Measurements from ENCODE around the gene PSMC4. TPM values are rescaled to one million over a fixed set of nuclear protein-coding genes. Genes with fewer than 3 reads are reported as not detected.

PSMC4 gene
- total and polyA plus RNA-seq, 7 donors, result 52.9 to 95.7 (median 74.6) TPM

- Histone ChIP-seq H3K4me3 (no peak overlapping the region), H3K27ac (no peak overlapping the region), H3K36me3 (no peaks in the 10 kb centered on the region), H3K27me3 (peaks cover 0 to 5% (median 0%) of the 10 kb centered on the region in 3 donors), H3K9me3 (peaks cover 0 to 4% (median 0%) of the 10 kb centered on the region in 4 donors), H3K4me1 (no peaks in the 10 kb centered on the region)
- DNase-seq, result no peak
- TF ChIP-seq, protein P1, sequence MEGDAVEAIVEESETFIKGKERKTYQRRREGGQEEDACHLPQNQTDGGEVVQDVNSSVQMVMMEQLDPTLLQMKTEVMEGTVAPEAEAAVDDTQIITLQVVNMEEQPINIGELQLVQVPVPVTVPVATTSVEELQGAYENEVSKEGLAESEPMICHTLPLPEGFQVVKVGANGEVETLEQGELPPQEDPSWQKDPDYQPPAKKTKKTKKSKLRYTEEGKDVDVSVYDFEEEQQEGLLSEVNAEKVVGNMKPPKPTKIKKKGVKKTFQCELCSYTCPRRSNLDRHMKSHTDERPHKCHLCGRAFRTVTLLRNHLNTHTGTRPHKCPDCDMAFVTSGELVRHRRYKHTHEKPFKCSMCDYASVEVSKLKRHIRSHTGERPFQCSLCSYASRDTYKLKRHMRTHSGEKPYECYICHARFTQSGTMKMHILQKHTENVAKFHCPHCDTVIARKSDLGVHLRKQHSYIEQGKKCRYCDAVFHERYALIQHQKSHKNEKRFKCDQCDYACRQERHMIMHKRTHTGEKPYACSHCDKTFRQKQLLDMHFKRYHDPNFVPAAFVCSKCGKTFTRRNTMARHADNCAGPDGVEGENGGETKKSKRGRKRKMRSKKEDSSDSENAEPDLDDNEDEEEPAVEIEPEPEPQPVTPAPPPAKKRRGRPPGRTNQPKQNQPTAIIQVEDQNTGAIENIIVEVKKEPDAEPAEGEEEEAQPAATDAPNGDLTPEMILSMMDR (IDR thresholded peaks at IDR 0.05), result no peak
- no peak for TF ChIP-seq POLR2A (IDR thresholded peaks at IDR 0.05)
- no peak for TF ChIP-seq POLR2AphosphoS5 (IDR thresholded peaks at IDR 0.05)
- no peak for TF ChIP-seq EP300 (IDR thresholded peaks at IDR 0.05)
- intact Hi-C loops (cut with DNase I), result no loop called here
- WGBS, 2 donors, result 93% methylated on average over 11 of the region's 11 CpGs
Observed at GRCh38 chr19:39927076-39927475, 43.9 kb upstream of the PSMC4 start.

DNA sequence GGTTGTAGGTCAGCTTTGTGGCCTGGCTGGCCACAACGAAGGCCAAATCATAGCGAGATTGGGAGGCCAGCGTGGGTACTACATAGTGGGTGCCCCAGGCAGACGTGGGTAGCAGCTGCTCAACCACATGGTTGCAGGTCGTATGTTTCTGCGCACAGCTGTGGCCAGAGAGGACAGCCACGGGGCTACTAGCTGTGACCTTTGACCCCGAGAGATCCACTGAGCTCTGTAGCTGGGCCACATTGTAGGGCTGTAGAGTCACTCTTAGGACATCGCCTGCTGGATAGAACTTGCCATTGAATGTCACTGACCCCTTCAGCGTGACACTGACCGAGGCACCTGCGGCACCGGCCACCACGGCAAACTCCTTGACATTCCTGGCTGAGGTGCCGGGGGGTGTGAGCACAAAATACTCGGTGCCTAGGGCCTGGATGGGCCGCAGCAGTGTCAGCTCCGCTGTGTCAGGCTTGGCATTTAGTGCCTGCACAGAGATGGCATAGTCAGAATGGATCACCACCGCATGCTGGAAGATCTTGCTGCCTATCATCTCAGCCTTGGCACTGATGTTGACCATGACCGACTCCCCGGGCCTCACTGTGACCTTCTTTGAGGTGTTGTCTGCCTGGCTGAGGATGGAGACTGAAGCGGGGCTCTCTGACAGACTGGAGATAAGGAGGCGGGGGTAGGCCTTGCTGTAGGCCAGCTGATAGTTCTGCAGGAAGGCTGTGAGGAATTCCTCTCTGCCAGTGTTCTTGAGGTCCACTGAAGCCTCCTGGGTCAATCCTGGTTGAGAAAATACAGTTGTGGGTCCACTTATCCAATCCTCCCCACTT, 43.2 kb upstream of the PSMC4 start:
- no peaks in the 10 kb centered on the region for H3K36me3 ChIP-seq
- no peak overlapping the region for H3K4me3 ChIP-seq
- no peak overlapping the region for H3K27ac ChIP-seq
- intact Hi-C loops (cut with DNase I), result no loop called here
- TF ChIP-seq POLR2AphosphoS5 (IDR thresholded peaks at IDR 0.05) (no peak), EP300 (IDR thresholded peaks at IDR 0.05) (no peak), POLR2A (IDR thresholded peaks at IDR 0.05) (no peak)
- TF ChIP-seq, protein P1 (IDR thresholded peaks at IDR 0.05), result no peak
- DNase-seq, result no peak
- H3K4me1 ChIP-seq, result no peaks in the 10 kb centered on the region
- H3K27me3 ChIP-seq, result peaks cover 0 to 5% (median 0%) of the 10 kb centered on the region in 3 donors
- whole genome bisulfite sequencing, 2 donors, result 90 to 93% methylated on average over 23 of the region's 23 CpGs
- H3K9me3 ChIP-seq, result peaks cover 0 to 4% (median 0%) of the 10 kb centered on the region in 4 donors

- Histone ChIP-seq H3K4me3 (no peak overlapping the region), H3K27me3 (peaks cover 0 to 5% (median 0%) of the 10 kb centered on the region in 3 donors), H3K36me3 (no peaks in the 10 kb centered on the region), H3K4me1 (no peaks in the 10 kb centered on the region), H3K9me3 (peaks cover 0 to 4% (median 0%) of the 10 kb centered on the region in 4 donors), H3K27ac (no peak overlapping the region)
- no peak for DNase-seq
- intact Hi-C loops (cut with DNase I), result no loop called here
- 89 to 94% methylated on average over 3 of the region's 3 CpGs for WGBS, 2 donors
- TF ChIP-seq, protein P1 (IDR thresholded peaks at IDR 0.05), result no peak
- TF ChIP-seq POLR2AphosphoS5 (IDR thresholded peaks at IDR 0.05) (no peak), EP300 (IDR thresholded peaks at IDR 0.05) (no peak), POLR2A (IDR thresholded peaks at IDR 0.05) (no peak)
Observed at GRCh38 chr19:39928357-39928725, 42.6 kb upstream of the PSMC4 start.

- 83 to 93% methylated on average over 3 of the region's 3 CpGs for whole genome bisulfite sequencing, 2 donors
- no peak overlapping the region for H3K27ac ChIP-seq
- TF ChIP-seq, protein P1 (IDR thresholded peaks at IDR 0.05), result no peak
- TF ChIP-seq EP300 (IDR thresholded peaks at IDR 0.05) (no peak), POLR2A (IDR thresholded peaks at IDR 0.05) (no peak), POLR2AphosphoS5 (IDR thresholded peaks at IDR 0.05) (no peak)
- intact Hi-C loops (cut with DNase I), result no loop called here
- no peaks in the 10 kb centered on the region for H3K36me3 ChIP-seq
- H3K4me3 ChIP-seq, result no peak overlapping the region
- H3K27me3 ChIP-seq, result peaks cover 0 to under 1% (median 0%) of the 10 kb centered on the region in 3 donors
- DNase-seq, result no peak
- H3K9me3 ChIP-seq, result peaks cover 0 to 4% (median 0%) of the 10 kb centered on the region in 4 donors
- no peaks in the 10 kb centered on the region for H3K4me1 ChIP-seq
Observed at GRCh38 chr19:39929750-39930149, 41.2 kb upstream of the PSMC4 start.

Data from sigmoid colon (tissue), 7 donors.